HPDE6-E6E7 (cell line): ENCODE results near the gene CHADL.
A peak's percentile ranks its signal among the peaks of the same experiment; 100 is the strongest.

Experiments used
- DNase-seq: peaks from one replicate; pipeline ENCODE4 v3.0.0; 2011; ENCODE audit warnings: missing footprints; ENCODE audit errors: extremely low spot score

CHADL gene

GRCh38 chr22:41230401-41230785 is 10.3 kb downstream of the CHADL start:
- no peak for DNase-seq

DNA sequence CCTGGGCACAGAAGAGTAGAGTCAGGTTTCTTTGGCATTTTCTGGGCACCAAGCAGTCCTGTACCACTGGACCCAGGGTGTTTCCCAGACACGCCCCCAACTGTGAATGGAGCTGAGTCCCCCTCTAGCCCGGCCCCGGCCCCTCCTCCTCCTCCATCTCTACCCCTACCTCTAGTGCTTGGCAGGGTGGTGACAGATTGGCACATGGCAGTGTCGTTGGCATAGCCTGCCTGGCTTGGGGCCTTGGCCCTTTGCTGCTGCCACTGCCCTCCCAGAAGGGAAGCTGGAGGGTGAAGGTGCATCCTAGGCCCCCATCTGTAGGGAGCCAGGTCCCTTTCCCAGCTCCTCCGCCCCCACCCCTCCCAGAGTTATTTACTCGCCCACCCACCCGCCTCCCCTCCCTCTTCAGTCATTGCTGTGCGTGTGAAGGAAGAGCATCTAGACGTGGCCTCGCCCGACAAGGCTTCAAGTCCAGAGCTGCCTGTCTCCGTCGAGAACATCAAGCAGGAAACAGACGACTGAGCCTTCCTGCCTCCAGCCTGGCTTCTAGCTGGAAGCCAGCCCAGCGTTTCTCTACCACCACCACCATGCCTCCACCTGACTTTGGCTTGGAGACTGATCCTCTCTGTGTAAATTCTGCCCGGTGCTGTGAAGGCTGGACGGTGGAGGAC is 10.9 kb downstream of the CHADL start:
- DNase-seq, result no peak

DNA sequence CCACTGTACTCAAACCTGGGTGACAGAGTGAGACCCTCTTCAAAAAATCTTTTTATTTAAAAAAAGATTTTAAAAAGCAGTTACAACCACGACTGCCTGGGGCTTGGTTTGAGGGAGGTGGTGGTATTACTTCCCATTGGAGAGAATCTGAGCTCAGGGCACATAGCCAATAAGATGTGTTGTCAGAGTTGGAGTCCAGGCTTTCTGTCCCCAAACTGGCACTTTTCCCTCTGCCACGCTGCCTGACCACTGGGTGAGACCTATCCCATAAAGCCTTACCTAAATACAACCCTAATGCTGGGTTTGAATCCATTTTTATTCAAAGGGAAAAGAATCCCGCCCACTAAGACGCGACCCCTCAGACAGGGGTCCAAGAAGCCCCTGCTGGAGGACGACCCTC is 11.5 kb downstream of the CHADL start:
- no peak for DNase-seq

GRCh38 chr22:41226723-41227655 is 13.7 kb downstream of the CHADL start:
- no peak for DNase-seq

GRCh38 chr22:41223535-41223934 is 17.2 kb downstream of the CHADL start:
- DNase-seq, result no peak

GRCh38 chr22:41222846-41223507 is 17.8 kb downstream of the CHADL start:
- no peak for DNase-seq

- DNase-seq, result peak; percentile 86
These were observed 23.1 kb downstream of the CHADL start for GRCh38 chr22:41217553-41218157.

- no peak for DNase-seq
These were observed 23.7 kb downstream of the CHADL start for GRCh38 chr22:41216984-41217383.

DNA sequence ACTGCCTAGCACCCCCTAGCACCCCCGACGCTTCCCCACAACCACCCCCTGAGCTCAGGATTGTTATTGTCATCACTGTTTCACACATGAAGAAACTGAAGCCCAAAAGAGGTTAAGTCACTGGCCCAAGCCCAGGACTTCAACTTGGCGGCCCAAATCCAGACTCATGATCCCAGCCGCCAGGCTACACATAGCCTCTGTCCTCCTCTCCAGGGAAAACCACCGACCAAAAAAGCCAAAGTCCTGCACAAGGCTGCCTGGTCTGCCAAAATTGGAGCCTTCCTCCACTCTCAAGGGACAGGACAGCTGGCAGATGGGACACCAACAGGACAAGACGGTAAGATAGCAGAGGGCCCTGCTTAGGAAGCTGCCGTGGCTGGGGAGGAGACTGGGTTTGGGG is 24.8 kb downstream of the CHADL start:
- no peak for DNase-seq

DNA sequence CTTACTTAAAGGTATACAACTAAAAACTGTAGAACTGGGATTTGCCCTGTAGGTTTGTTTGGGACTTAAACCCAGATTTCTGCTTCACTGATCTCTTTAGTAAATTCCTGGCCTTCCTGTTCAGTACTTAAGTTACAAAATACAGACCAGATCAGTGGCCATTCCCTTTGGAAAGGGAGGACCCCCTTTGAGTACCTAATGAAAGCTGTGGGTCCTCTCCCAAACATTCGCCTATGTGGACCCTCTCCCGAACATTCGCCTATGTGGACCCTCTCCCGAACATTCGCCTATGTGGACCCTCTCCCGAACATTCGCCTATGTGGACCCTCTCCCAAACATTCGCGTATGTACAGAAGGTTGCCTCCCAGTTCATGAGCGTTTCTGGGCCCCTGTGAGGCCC is 25.3 kb downstream of the CHADL start:
- DNase-seq, result no peak

GRCh38 chr22:41206719-41207118 is 34.0 kb downstream of the CHADL start:
- DNase-seq, result no peak

DNA sequence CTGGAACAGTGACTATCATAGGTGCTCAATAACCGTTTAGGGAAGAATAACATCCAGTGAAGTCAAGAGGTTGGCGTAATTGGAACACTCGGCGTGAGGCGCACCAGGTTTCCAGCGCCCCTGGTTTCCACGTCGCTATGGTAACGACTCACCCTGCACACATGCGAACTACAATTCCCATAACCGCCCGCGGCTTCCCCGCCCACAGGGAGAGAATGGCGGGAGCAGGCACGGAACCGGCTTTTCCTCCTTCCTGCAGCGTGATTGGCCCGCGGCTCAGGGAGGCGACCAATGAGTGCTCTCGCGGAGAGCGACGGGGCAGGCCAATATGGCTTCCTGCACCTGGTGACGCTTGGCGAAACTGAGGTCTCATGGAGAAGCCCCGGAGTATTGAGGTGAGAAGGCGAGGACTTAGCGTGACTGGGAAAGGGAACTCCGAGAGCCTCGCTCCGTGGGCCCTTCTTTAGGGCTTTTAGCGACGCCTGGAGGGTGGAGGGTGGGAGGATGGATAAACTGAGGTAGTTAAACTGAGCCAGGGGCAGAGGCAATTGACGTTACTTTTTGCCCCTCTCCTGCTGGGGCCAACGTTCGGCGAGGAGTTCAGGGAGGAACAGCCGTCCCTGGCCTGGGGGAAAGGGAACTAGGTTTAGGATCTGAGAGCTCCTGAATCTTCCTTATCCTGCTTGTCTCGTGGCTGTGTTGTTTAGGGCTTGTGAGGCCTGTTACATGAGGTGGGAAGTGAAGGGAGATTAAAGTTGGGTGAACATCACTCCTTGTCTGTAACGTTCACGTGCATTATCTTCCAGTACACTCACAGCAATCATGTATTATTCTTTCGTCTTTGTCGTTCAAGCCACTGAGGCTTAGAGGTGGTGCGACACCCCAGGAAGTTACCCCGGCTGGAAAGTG is 35.5 kb downstream of the CHADL start, which contains the start of gene L3MBTL2:
L3MBTL2 (plus strand) TSS at position 321 of the 909 bp plus-strand sequence; CDS start at position 372, 51 bp downstream.
- peak; percentile 98 for DNase-seq

- DNase-seq, result no peak
These were observed 36.7 kb downstream of the CHADL start for GRCh38 chr22:41204066-41204465.

DNA sequence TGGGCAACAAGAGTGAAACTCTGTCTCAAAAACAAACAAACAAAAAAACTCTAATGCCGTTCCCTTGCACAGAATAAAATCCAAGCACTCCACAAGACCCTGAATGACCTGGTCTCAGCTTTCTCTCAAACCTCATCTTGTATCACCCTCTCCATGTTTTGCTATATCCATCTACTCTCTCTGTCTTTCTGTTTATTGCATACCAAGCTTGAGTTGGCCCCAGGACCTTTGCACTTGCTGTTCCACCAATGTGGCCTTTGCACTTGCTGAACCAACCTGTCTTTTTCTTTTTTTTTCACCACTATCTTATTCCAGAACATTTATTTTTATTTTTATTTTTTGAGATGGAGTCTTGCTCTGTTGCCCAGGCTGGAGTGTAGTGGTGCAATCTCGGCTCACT is 37.6 kb downstream of the CHADL start:
- DNase-seq, result no peak

DNA sequence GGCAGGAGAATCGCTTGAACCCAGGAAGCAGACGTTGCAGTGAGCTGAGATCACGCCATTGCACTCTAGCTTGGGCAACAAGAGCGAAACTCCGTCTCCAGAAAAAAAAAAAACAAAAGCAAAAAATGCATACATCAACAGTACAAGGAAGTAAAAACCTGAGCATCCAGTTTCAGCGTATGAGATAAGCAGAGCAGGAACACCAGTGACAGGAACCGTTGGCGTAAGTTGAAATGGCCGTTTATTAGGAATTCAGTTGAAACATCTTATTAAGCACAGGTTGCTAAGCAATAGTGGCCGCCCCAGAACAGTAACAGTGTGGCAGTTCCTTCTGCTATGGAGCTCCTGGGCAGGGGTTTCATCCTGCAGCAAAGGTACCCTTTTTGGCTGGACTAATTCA is 39.6 kb downstream of the CHADL start:
- no peak for DNase-seq

GRCh38 chr22:41198027-41198580 is 42.6 kb downstream of the CHADL start:
- DNase-seq, result no peak

- DNase-seq, result peak; percentile 65
These were observed 43.4 kb downstream of the CHADL start for GRCh38 chr22:41197038-41197972.

DNA sequence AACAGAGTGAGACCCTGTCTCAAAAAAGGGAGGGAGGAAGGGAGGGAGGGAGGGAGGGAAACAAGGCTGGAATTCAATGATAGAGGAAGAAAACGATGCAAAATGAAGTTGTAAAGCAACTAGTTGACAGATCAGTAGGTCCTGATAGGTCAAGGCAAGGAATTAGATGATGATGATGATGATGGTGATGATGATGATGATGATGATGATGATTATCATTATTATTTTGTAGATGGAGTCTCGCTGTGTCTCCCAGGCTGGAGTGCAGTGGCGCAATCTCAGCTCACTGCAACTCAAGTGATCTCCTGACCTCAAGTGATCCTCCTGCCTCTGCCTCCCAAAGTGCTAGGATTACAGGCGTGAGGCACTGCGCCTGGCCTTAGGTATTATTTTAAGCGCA is 46.9 kb downstream of the CHADL start:
- no peak for DNase-seq

DNA sequence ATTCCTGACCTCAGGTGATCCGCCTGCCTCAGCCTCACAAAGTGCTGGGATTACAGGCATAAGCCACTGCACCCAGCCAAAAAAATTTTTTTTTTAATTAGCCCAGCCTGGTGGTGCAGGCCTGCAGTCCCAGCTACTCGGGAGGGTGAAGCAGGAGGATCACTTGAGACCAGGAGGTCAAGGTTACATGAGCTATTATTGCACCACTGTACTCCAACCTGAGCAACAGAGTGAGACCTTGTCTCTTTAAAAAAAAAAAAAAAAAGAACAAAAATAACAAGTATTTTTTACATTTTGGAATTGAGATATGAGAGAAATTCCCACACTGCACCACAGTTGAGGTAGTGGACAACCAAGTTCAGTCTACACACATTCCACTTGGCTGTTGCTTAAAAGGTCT is 49.3 kb downstream of the CHADL start:
- no peak for DNase-seq

DNA sequence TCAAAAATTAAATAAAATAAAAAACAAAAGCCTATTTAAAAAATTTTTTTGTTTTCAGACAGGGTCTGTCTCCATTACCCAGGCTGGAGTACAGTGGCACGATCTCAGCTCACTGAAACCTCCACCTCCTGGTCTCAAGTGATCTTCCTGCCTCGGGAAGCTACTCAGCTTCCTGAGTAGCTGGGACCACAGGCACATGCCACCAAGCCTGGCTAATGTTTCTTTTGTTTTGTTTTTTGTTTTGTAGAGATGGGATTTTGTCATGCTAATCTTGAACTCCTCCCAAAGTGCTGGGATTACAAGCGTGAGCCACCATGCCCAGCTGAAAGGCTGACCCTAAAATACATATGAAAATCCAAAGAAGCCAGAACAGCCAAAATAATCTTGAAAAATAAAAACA is 56.1 kb downstream of the CHADL start:
- DNase-seq, result no peak
